K562 (cell line): ENCODE data around the gene ADGRB2. TPM values are rescaled to one million over a fixed set of nuclear protein-coding genes. Genes with fewer than 3 reads are reported as not detected.
A peak's percentile ranks its signal among the peaks of the same experiment; 100 is the strongest.

Experiments used
- ATAC-seq: fragments of 200-7000 bp; cut with Tn5 transposase; 3 replicates; pipeline ENCODE4 v1.9.1; 2020; ENCODE audit warnings: moderate library complexity
- BruUV-seq: library from RNA; stranded (reverse); fragments of 400-500 nt; replicated peaks from 2 replicates; lab custom pipeline; 2021; lab: Mats Ljungman, UMichigan
- CTCF ChIA-PET: fragments of 300-600 bp; formaldehyde crosslinking; extraction: SDS; loops from one replicate; lab custom pipeline; 2021; ENCODE audit warnings: low intra/inter-chr PET ratio; lab: Yijun Ruan, JAX
- POLR2A ChIA-PET: fragments of 300-600, 350-650 bp; sonication (Branson Sonifier 250); formaldehyde crosslinking; extraction: SDS; loops from one replicate; lab custom pipeline; 2021; ENCODE audit warnings: antibody characterized with exemption, inconsistent platforms; lab: Yijun Ruan, JAX
- DNase-seq, 4 experiments: peaks; one replicate each; pipeline versions ENCODE4 v3.0.0 to v3.0.0-alpha.2; 2011 to 2018; ENCODE audit warnings: low spot score in 3 of 4, mixed read lengths in 3 of 4; ENCODE audit errors: extremely low read depth in 1 of 4
- FAIRE-seq: peaks from 2 replicates; lab custom pipeline; 2011; peaks lifted over from hg19 to GRCh38; lab: Jason Lieb, UNC
- H2AFZ ChIP-seq: 2 replicates; pipeline ENCODE4 v1.6.0; 2011; ENCODE audit warnings: low read depth, low read length, control low read depth, inconsistent platforms
- H3K27ac ChIP-seq: fragments of 200-600 bp; 3 replicates; pipeline ENCODE4 v1.8.0; 2011; ENCODE audit warnings: low read depth, mild to moderate bottlenecking, control low read depth, inconsistent platforms, low read length, moderate library complexity, mixed read lengths; ENCODE audit errors: extremely low read depth
- H3K27me3 ChIP-seq, 2 experiments: fragments of 300-600 bp in 1 of 2; 2 replicates in 1 of 2; 3 replicates in 1 of 2; pipeline versions ENCODE4 v1.6.0 to v1.8.0; 2011; ENCODE audit warnings: inconsistent platforms in 2 of 2, low read length in 2 of 2, mild to moderate bottlenecking in 1 of 2, mixed read lengths in 1 of 2, moderate library complexity in 1 of 2; ENCODE audit not compliant: control insufficient read depth in 2 of 2, insufficient read depth in 2 of 2
- H3K36me3 ChIP-seq: fragments of 300-600 bp; 3 replicates; pipeline ENCODE4 v1.8.0; 2011; ENCODE audit warnings: mild to moderate bottlenecking, low read length, inconsistent platforms; ENCODE audit not compliant: control insufficient read depth, insufficient read depth
- H3K4me1 ChIP-seq, 2 experiments: fragments of 200-600 bp in 1 of 2; replicated peaks in 1 of 2; 2 replicates in 1 of 2; 3 replicates in 1 of 2; pipeline versions ENCODE4 v1.5.1 to v1.8.0; 2011; ENCODE audit warnings: inconsistent platforms in 2 of 2, low read length in 2 of 2, mild to moderate bottlenecking in 1 of 2, mixed read lengths in 1 of 2, moderate library complexity in 1 of 2; ENCODE audit not compliant: control insufficient read depth in 2 of 2, insufficient read depth in 2 of 2
- H3K4me2 ChIP-seq: 2 replicates; pipeline ENCODE4 v1.6.1; 2011; ENCODE audit warnings: low read length, control low read depth, inconsistent platforms, mixed read lengths; ENCODE audit not compliant: insufficient read depth
- H3K4me3 ChIP-seq: fragments of 200-600 bp; sonication (generic), shearing (Covaris generic); 2 replicates; pipeline ENCODE4 v1.5.1; 2016; ENCODE audit warnings: control low read depth, inconsistent platforms
- H3K79me2 ChIP-seq: fragments of 200-600 bp; 3 replicates; pipeline ENCODE4 v1.8.0; 2011; ENCODE audit warnings: low read length, inconsistent platforms; ENCODE audit not compliant: control insufficient read depth, insufficient read depth
- H3K9ac ChIP-seq, 2 experiments: 2 replicates each; pipeline versions ENCODE4 v1.6.0 to v1.6.1; 2011; ENCODE audit warnings: low read depth in 2 of 2, low read length in 2 of 2, control low read depth in 1 of 2, inconsistent platforms in 1 of 2, mild to moderate bottlenecking in 1 of 2, mixed read lengths in 1 of 2; ENCODE audit not compliant: insufficient read depth in 1 of 2
- H3K9me1 ChIP-seq: one replicate; pipeline ENCODE4 v1.6.0; 2011; ENCODE audit warnings: inconsistent platforms, mild to moderate bottlenecking, low read length, moderate library complexity; ENCODE audit not compliant: control insufficient read depth, insufficient read depth
- H3K9me3 ChIP-seq: replicated peaks from 2 replicates; pipeline ENCODE4 v1.5.1; 2011; ENCODE audit warnings: low read depth, low read length, inconsistent platforms; ENCODE audit not compliant: control insufficient read depth, insufficient read depth
- H4K20me1 ChIP-seq: replicated peaks from 2 replicates; pipeline ENCODE4 v1.6.1; 2011; ENCODE audit warnings: low read length, inconsistent platforms, mixed read lengths; ENCODE audit not compliant: control insufficient read depth, insufficient read depth
- CREM ChIP-seq: IDR thresholded peaks from 2 replicates; pipeline ENCODE4 v1.6.1; 2014; ENCODE audit warnings: antibody characterized with exemption, low read depth
- KDM1A ChIP-seq, 2 experiments: fragments of 450-650 bp; IDR thresholded peaks; 2 replicates each; pipeline ENCODE4 v1.6.1; 2016; ENCODE audit warnings: mild to moderate bottlenecking in 2 of 2
- KLF10 ChIP-seq: fragments of 250-450 bp; sonication (Bioruptor Pico); IDR thresholded peaks from 2 replicates; pipeline ENCODE4 v1.6.1; 2021; ENCODE audit warnings: matching md5 sums
- MCM5 ChIP-seq: fragments of 450-650 bp; IDR thresholded peaks from 2 replicates; pipeline ENCODE4 v1.6.1; 2016; ENCODE audit warnings: low read depth
- RCOR1 ChIP-seq, 2 experiments: IDR thresholded peaks; 2 replicates each; pipeline ENCODE4 v1.6.1; 2012; ENCODE audit warnings: low read depth in 2 of 2, low read length in 2 of 2, borderline replicate concordance in 1 of 2, improper control_type of control experiment in 1 of 2
- TAF1 ChIP-seq: IDR thresholded peaks from 2 replicates; pipeline ENCODE4 v1.6.1; 2011; ENCODE audit warnings: mild to moderate bottlenecking, low read length, moderate library complexity; ENCODE audit not compliant: insufficient read depth, control insufficient read depth, severe bottlenecking; ENCODE audit errors: extremely low read depth
- XRCC4 ChIP-seq: IDR thresholded peaks from one replicate; pipeline ENCODE4 v1.6.1; 2011; ENCODE audit not compliant: insufficient read depth, insufficient read length; ENCODE audit errors: extremely low read depth
- ZFP36 ChIP-seq: fragments of 150-350 bp; IDR thresholded peaks from 2 replicates; pipeline ENCODE4 v1.6.1; 2018; ENCODE audit warnings: low read length, low read depth; ENCODE audit not compliant: partially characterized antibody
- ZNF121 ChIP-seq: sonication (generic); formaldehyde crosslinking; conservative IDR thresholded peaks from 2 replicates; pipeline ENCODE4 v1.8.0; 2022; ENCODE audit warnings: missing genetic modification reagents
- ZNF253 ChIP-seq: fragments of 250-450 bp; sonication (Bioruptor Pico); conservative IDR thresholded peaks from 2 replicates; pipeline ENCODE4 v1.6.1; 2021; ENCODE audit warnings: mild to moderate bottlenecking
- WGBS: fragments of 100-300 bp; shearing (Covaris generic); methylation state at CpG from one replicate; pipeline ENCODE4 v1.1.6; 2016; ENCODE audit warnings: low coverage, mixed read lengths; ENCODE audit not compliant: insufficient coverage; ENCODE audit errors: missing lambda C conversion rate; 5-methylcytosine and 5-hydroxymethylcytosine counted together
- in situ Hi-C: fragments of 300-500 bp; cut with MboI; formaldehyde crosslinking; loops from 4 replicates; pipeline ENCODE4 v1.15.0; 2018; ENCODE audit warnings: inconsistent platforms, mixed read lengths
- intact Hi-C: fragments of 100-400 bp; cut with micrococcal nuclease; formaldehyde crosslinking; loops from 2 replicates; pipeline ENCODE4 v1.14.2; 2022
- polyA plus RNA-seq, 8 experiments: library from polyadenylated mRNA; depleted of rRNA in 4 of 8; stranded (reverse) in 5 of 8; unstranded in 3 of 8; fragments of >200 nt; fragmentation: Nextera tagmentation in 2 of 8; fragmentation: Illumina TruSeq in 1 of 8; extraction: Ambion mirVana in 2 of 8; extraction: Trizol in 1 of 8; gene quantifications; 2 replicates each; pipeline versions ENCODE4 v1.2.1 to v1.2.3, GENCODE V29; 2011 to 2014; ENCODE audit warnings: inconsistent platforms in 1 of 8, missing spikeins in 1 of 8
- total RNA-seq, 7 experiments: library from RNA; depleted of rRNA in 6 of 7; stranded (reverse); fragments of >200 nt in 6 of 7; fragmentation: Illumina TruSeq in 2 of 7; extraction: Trizol in 2 of 7; gene quantifications; 2 replicates each; pipeline versions ENCODE4 v1.2.1 to v1.2.3, GENCODE V29; 2011 to 2021; ENCODE audit warnings: low replicate concordance in 1 of 7
- TF ChIP-seq, protein P1 (sequence below): fragments of 450-650 bp; IDR thresholded peaks from 2 replicates; pipeline ENCODE4 v1.6.1; 2016; ENCODE audit warnings: mild to moderate bottlenecking, moderate library complexity

Gene ADGRB2
- total and polyA plus RNA-seq, 9 of the 15 experiments (the other 6 are each of a cell fraction or from before 2014, with no cell fraction given), result 0.04 to 0.23 (median 0.20) TPM; not detected in 2

DNA sequence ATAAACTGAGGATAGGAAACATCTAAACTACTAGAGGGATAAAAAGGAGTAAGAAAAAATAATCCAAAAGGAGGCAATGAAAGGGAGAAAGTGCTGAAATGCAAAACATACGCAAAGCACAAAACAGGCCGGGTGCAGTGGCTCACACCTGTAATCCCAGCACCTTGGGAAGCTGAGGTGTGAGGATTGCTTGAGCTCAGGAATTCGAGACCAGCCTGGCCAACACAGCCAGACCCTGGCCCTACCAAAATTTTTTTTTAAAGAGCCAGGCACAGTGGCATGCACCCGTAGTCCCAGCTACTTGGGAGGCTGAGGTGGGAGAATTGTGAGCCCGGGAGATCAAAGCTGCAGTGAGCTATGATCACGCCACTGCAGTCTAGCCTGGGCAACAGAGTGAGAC lies 41.2 kb upstream of the ADGRB2 start (continued):
- no peak for TF ChIP-seq TAF1
- TF ChIP-seq RCOR1 (IDR thresholded peaks at IDR 0.05; ENCODE audit: borderline replicate concordance in 1 of 2, low read depth in 2 of 2, low read length in 2 of 2), result no peak
- TF ChIP-seq MCM5, result no peak
- no peak for TF ChIP-seq XRCC4
- TF ChIP-seq KLF10 (CRISPR knock-in tag), result no peak
- peak; percentile 74 for TF ChIP-seq ZNF121 (CRISPR knock-in tag)

GRCh38 chr1:31804098-31804497 lies 40.0 kb upstream of the ADGRB2 start:
- H3K27me3 ChIP-seq, result peaks cover 2 to 10% of the 10 kb centered on the region in 2 experiments; a peak in 1 of 5 replicates
- intact Hi-C loops, result no loop called here
- in situ Hi-C loops, result no loop called here
- BruUV-seq, result no TSS peak
- no peaks in the 10 kb centered on the region for H3K79me2 ChIP-seq
- no peak overlapping the region for H3K4me3 ChIP-seq
- no peaks in the 10 kb centered on the region for H4K20me1 ChIP-seq
- CTCF ChIA-PET, result interaction anchor here (0.6 kb wide), 1 partner anchor 213 kb away, joined by 4 read pairs; no protein-coding TSS in a partner anchor
- H3K27ac ChIP-seq, result no peak overlapping the region
- no peak overlapping the region for H3K9ac ChIP-seq
- no peak overlapping the region for H3K4me2 ChIP-seq
- ATAC-seq, result no peak
- H3K9me3 ChIP-seq, result no peaks in the 10 kb centered on the region
- no peak for DNase-seq
- POLR2A ChIA-PET, result interaction anchor here (0.6 to 1.2 kb wide), 5 partner anchors 9 to 142 kb away, joined by 3 to 5 read pairs (median 3); no protein-coding TSS in a partner anchor
- 63% methylated on average over 1 of the region's 1 CpG for WGBS
- FAIRE-seq, result peak; percentile 37
- H3K36me3 ChIP-seq, result no peaks in the 10 kb centered on the region
- H3K9me1 ChIP-seq, result no peaks in the 10 kb centered on the region
- no peak overlapping the region for H2AFZ ChIP-seq
- peaks cover 0 to 9% of the 10 kb centered on the region in 2 experiments; a peak in 2 of 5 replicates for H3K4me1 ChIP-seq
- peak in 1 of 2 experiments; percentile 55; a peak in 2 of 4 replicates for TF ChIP-seq KDM1A (IDR thresholded peaks at IDR 0.05)
- TF ChIP-seq CREM, result no peak
- TF ChIP-seq, protein P1, sequence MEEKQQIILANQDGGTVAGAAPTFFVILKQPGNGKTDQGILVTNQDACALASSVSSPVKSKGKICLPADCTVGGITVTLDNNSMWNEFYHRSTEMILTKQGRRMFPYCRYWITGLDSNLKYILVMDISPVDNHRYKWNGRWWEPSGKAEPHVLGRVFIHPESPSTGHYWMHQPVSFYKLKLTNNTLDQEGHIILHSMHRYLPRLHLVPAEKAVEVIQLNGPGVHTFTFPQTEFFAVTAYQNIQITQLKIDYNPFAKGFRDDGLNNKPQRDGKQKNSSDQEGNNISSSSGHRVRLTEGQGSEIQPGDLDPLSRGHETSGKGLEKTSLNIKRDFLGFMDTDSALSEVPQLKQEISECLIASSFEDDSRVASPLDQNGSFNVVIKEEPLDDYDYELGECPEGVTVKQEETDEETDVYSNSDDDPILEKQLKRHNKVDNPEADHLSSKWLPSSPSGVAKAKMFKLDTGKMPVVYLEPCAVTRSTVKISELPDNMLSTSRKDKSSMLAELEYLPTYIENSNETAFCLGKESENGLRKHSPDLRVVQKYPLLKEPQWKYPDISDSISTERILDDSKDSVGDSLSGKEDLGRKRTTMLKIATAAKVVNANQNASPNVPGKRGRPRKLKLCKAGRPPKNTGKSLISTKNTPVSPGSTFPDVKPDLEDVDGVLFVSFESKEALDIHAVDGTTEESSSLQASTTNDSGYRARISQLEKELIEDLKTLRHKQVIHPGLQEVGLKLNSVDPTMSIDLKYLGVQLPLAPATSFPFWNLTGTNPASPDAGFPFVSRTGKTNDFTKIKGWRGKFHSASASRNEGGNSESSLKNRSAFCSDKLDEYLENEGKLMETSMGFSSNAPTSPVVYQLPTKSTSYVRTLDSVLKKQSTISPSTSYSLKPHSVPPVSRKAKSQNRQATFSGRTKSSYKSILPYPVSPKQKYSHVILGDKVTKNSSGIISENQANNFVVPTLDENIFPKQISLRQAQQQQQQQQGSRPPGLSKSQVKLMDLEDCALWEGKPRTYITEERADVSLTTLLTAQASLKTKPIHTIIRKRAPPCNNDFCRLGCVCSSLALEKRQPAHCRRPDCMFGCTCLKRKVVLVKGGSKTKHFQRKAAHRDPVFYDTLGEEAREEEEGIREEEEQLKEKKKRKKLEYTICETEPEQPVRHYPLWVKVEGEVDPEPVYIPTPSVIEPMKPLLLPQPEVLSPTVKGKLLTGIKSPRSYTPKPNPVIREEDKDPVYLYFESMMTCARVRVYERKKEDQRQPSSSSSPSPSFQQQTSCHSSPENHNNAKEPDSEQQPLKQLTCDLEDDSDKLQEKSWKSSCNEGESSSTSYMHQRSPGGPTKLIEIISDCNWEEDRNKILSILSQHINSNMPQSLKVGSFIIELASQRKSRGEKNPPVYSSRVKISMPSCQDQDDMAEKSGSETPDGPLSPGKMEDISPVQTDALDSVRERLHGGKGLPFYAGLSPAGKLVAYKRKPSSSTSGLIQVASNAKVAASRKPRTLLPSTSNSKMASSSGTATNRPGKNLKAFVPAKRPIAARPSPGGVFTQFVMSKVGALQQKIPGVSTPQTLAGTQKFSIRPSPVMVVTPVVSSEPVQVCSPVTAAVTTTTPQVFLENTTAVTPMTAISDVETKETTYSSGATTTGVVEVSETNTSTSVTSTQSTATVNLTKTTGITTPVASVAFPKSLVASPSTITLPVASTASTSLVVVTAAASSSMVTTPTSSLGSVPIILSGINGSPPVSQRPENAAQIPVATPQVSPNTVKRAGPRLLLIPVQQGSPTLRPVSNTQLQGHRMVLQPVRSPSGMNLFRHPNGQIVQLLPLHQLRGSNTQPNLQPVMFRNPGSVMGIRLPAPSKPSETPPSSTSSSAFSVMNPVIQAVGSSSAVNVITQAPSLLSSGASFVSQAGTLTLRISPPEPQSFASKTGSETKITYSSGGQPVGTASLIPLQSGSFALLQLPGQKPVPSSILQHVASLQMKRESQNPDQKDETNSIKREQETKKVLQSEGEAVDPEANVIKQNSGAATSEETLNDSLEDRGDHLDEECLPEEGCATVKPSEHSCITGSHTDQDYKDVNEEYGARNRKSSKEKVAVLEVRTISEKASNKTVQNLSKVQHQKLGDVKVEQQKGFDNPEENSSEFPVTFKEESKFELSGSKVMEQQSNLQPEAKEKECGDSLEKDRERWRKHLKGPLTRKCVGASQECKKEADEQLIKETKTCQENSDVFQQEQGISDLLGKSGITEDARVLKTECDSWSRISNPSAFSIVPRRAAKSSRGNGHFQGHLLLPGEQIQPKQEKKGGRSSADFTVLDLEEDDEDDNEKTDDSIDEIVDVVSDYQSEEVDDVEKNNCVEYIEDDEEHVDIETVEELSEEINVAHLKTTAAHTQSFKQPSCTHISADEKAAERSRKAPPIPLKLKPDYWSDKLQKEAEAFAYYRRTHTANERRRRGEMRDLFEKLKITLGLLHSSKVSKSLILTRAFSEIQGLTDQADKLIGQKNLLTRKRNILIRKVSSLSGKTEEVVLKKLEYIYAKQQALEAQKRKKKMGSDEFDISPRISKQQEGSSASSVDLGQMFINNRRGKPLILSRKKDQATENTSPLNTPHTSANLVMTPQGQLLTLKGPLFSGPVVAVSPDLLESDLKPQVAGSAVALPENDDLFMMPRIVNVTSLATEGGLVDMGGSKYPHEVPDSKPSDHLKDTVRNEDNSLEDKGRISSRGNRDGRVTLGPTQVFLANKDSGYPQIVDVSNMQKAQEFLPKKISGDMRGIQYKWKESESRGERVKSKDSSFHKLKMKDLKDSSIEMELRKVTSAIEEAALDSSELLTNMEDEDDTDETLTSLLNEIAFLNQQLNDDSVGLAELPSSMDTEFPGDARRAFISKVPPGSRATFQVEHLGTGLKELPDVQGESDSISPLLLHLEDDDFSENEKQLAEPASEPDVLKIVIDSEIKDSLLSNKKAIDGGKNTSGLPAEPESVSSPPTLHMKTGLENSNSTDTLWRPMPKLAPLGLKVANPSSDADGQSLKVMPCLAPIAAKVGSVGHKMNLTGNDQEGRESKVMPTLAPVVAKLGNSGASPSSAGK, result no peak
- TF ChIP-seq ZFP36, result peak; percentile 76
- no peak for TF ChIP-seq ZNF253 (CRISPR knock-in tag)
